NCI-H1436 (cell line): ENCODE measurements around the gene PCDHGB2.
"Not testable (repeated sequence)": the region's sequence is repeated elsewhere in the genome, so short reads cannot be mapped to it uniquely, and the experiment has no call there.

Experiments used
- DNase-seq: peaks from one replicate; lab custom pipeline; 2025; lab: John Stamatoyannopoulos, UW

PCDHGB2 gene

GRCh38 chr5:141359790-141360426 lies at the start of gene PCDHGB2:
Gene PCDHGB2 (plus strand): TSS chr5:141359994. CDS start chr5:141360136, 142 bp downstream.
- DNase-seq: no peak

- DNase-seq: no peak
Observed at GRCh38 chr5:141313711-141314110, 46.1 kb upstream of the PCDHGB2 start.

GRCh38 chr5:141316963-141317362 lies 42.8 kb upstream of the PCDHGB2 start:
- not testable (repeated sequence) for DNase-seq

GRCh38 chr5:141319202-141319601 lies 40.6 kb upstream of the PCDHGB2 start:
- no peak for DNase-seq

- DNase-seq: no peak
Observed at GRCh38 chr5:141319699-141320098, 40.1 kb upstream of the PCDHGB2 start.

GRCh38 chr5:141320225-141321169 lies 39.3 kb upstream of the PCDHGB2 start, which contains the start of gene TAF7:
Gene TAF7 (minus strand): TSS chr5:141320784. CDS start chr5:141320044, 740 bp downstream.
- DNase-seq: peak; percentile 92

- DNase-seq: no peak
Observed at GRCh38 chr5:141322261-141322660, 37.5 kb upstream of the PCDHGB2 start.

- no peak for DNase-seq
Observed at GRCh38 chr5:141326088-141326854, 33.5 kb upstream of the PCDHGB2 start.

- no peak for DNase-seq
Observed at GRCh38 chr5:141328231-141328630, 31.6 kb upstream of the PCDHGB2 start.

- DNase-seq: peak; percentile 16
Observed at GRCh38 chr5:141330299-141331080, 29.3 kb upstream of the PCDHGB2 start, which contains the start of gene PCDHGA1. Gene PCDHGA1 (plus strand): TSS chr5:141330514.

- DNase-seq: not testable (repeated sequence)
Observed at GRCh38 chr5:141332571-141332970, 27.2 kb upstream of the PCDHGB2 start.

- peak; percentile 14 for DNase-seq
Observed at GRCh38 chr5:141338538-141339306, 21.1 kb upstream of the PCDHGB2 start, which contains the start of gene PCDHGA2. Gene PCDHGA2 (plus strand): TSS chr5:141338760.

GRCh38 chr5:141340781-141341354 lies 18.9 kb upstream of the PCDHGB2 start:
- not testable (repeated sequence) for DNase-seq

- DNase-seq: no peak
Observed at GRCh38 chr5:141342773-141343172, 17.0 kb upstream of the PCDHGB2 start.

- no peak for DNase-seq
Observed at GRCh38 chr5:141343242-141343952, 16.4 kb upstream of the PCDHGB2 start, which contains the start of gene PCDHGA3. Gene PCDHGA3 (plus strand): TSS chr5:141343829. CDS start chr5:141344034, 205 bp downstream.

- DNase-seq: no peak
Observed at GRCh38 chr5:141343953-141344463, 15.8 kb upstream of the PCDHGB2 start.

- DNase-seq: no peak
Observed at GRCh38 chr5:141345327-141345726, 14.5 kb upstream of the PCDHGB2 start.

GRCh38 chr5:141346017-141346416 lies 13.8 kb upstream of the PCDHGB2 start:
- DNase-seq: not testable (repeated sequence)
